Measurements from ENCODE around the gene MSI2.
"Not testable (repeated sequence)": the region's sequence is repeated elsewhere in the genome, so short reads cannot be mapped to it uniquely, and the experiment has no call there.

Gene MSI2

GRCh38 chr17:57620576-57620975, 364.3 kb downstream of the MSI2 start:
- Histone ChIP-seq H3K36me3 (ENCODE audit: control insufficient read depth, low read length) (peaks cover 54% of the 10 kb centered on the region), H4K20me1 (ENCODE audit: control insufficient read depth, insufficient read depth, low read depth, low read length) (no peaks in the 10 kb centered on the region), H3K79me2 (ENCODE audit: control insufficient read depth, low read length) (peaks cover 2% of the 10 kb centered on the region; the same call in 1 of the 2 replicates), H3K27me3 (ENCODE audit: control insufficient read depth, low read length) (no peaks in the 10 kb centered on the region), H3K9me2 (replicated peaks; ENCODE audit: control insufficient read depth, low read length) (no peaks in the 10 kb centered on the region), H3K4me2 (ENCODE audit: low read length) (no peak overlapping the region), H3F3A (ENCODE audit: control insufficient read depth, insufficient read depth) (peaks cover 25% of the 10 kb centered on the region), H3K4me3 (ENCODE audit: low read length) (no peak overlapping the region), H3K9me3 (ENCODE audit: control insufficient read depth, insufficient read depth, low read length) (peaks cover 4% of the 10 kb centered on the region; the same call in 1 of the 2 replicates), H3K27ac (ENCODE audit: low read depth, low read length) (no peak overlapping the region), H3K4me1 (ENCODE audit: control insufficient read depth, low read length) (peaks cover 67% of the 10 kb centered on the region)
- no peak for TF ChIP-seq EZH2phosphoT487 (IDR thresholded peaks at IDR 0.05; ENCODE audit: borderline replicate concordance, low read length)

GRCh38 chr17:57621791-57622190, 365.5 kb downstream of the MSI2 start:
- Histone ChIP-seq H3F3A (ENCODE audit: control insufficient read depth, insufficient read depth) (peaks cover 25% of the 10 kb centered on the region), H3K36me3 (ENCODE audit: control insufficient read depth, low read length) (peaks cover 46% of the 10 kb centered on the region), H3K27ac (ENCODE audit: low read depth, low read length) (peak overlapping the region; percentile 93), H3K4me3 (ENCODE audit: low read length) (peak overlapping the region; percentile 69), H3K4me1 (ENCODE audit: control insufficient read depth, low read length) (peaks cover 68% of the 10 kb centered on the region), H3K4me2 (ENCODE audit: low read length) (peak overlapping the region; percentile 87)
- not testable (repeated sequence) for H3K27me3 ChIP-seq (ENCODE audit: control insufficient read depth, low read length); H3K9me3 ChIP-seq (ENCODE audit: control insufficient read depth, insufficient read depth, low read length); H4K20me1 ChIP-seq (ENCODE audit: control insufficient read depth, insufficient read depth, low read depth, low read length); H3K79me2 ChIP-seq (ENCODE audit: control insufficient read depth, low read length); H3K9me2 ChIP-seq (replicated peaks; ENCODE audit: control insufficient read depth, low read length)

GRCh38 chr17:57622306-57622682, 366.0 kb downstream of the MSI2 start:
- Histone ChIP-seq H3K27ac (ENCODE audit: low read depth, low read length) (peak overlapping the region; percentile 93), H3K4me3 (ENCODE audit: low read length) (peak overlapping the region; percentile 69), H3K9me3 (ENCODE audit: control insufficient read depth, insufficient read depth, low read length) (no peaks in the 10 kb centered on the region), H3F3A (ENCODE audit: control insufficient read depth, insufficient read depth) (peaks cover 25% of the 10 kb centered on the region), H3K27me3 (ENCODE audit: control insufficient read depth, low read length) (no peaks in the 10 kb centered on the region), H3K9me2 (replicated peaks; ENCODE audit: control insufficient read depth, low read length) (no peaks in the 10 kb centered on the region), H3K36me3 (ENCODE audit: control insufficient read depth, low read length) (peaks cover 46% of the 10 kb centered on the region), H3K4me2 (ENCODE audit: low read length) (peak overlapping the region; percentile 87), H3K4me1 (ENCODE audit: control insufficient read depth, low read length) (peaks cover 73% of the 10 kb centered on the region), H4K20me1 (ENCODE audit: control insufficient read depth, insufficient read depth, low read depth, low read length) (no peaks in the 10 kb centered on the region), H3K79me2 (ENCODE audit: control insufficient read depth, low read length) (peaks cover 2% of the 10 kb centered on the region; the same call in 1 of the 2 replicates)
- TF ChIP-seq EZH2phosphoT487 (IDR thresholded peaks at IDR 0.05; ENCODE audit: borderline replicate concordance, low read length): no peak
- TF ChIP-seq, protein P1, sequence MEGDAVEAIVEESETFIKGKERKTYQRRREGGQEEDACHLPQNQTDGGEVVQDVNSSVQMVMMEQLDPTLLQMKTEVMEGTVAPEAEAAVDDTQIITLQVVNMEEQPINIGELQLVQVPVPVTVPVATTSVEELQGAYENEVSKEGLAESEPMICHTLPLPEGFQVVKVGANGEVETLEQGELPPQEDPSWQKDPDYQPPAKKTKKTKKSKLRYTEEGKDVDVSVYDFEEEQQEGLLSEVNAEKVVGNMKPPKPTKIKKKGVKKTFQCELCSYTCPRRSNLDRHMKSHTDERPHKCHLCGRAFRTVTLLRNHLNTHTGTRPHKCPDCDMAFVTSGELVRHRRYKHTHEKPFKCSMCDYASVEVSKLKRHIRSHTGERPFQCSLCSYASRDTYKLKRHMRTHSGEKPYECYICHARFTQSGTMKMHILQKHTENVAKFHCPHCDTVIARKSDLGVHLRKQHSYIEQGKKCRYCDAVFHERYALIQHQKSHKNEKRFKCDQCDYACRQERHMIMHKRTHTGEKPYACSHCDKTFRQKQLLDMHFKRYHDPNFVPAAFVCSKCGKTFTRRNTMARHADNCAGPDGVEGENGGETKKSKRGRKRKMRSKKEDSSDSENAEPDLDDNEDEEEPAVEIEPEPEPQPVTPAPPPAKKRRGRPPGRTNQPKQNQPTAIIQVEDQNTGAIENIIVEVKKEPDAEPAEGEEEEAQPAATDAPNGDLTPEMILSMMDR (IDR thresholded peaks at IDR 0.05; ENCODE audit: low read depth, low read length, poor library complexity, severe bottlenecking): no peak

DNA sequence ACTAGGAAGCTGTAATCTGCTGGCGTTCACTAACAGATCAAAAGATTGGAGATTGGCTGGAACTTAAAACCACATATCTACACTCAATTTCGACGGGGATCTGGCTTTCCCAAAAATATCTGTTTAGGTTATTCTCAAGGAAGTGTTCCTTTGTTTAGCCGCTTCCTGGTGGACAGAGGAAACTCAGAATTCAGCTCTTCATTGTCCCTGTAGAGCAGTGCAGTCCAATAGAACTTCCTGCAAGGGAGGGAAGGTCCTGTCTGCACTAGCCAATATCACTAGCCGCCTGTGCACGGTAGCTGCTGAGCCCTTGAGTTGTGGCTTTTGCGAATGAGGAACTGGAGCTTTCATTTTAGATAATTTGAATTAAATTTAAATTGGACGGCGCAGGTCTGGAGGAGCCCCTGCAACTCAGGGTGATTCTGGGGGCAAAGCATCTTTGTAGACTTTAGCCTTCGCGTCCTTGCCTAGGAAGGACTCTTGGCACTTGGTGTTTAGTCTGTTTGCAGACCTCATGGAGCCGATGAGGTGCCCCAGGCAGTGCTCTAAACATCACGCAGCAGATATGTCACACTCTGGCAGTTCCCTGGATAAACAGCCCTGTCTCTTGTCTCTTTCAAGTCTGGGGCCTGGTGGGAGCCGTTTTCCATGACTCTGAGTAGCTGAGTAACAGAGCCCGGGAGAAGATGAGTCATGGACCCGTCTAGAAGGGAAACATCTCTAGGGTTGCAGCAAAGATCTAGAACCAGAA, 366.5 kb downstream of the MSI2 start:
- H3K4me2 ChIP-seq (ENCODE audit: low read length): peak overlapping the region; percentile 87
- TF ChIP-seq EZH2phosphoT487 (IDR thresholded peaks at IDR 0.05; ENCODE audit: borderline replicate concordance, low read length): no peak
- TF ChIP-seq, protein P1 (IDR thresholded peaks at IDR 0.05; ENCODE audit: low read depth, low read length, poor library complexity, severe bottlenecking): no peak
- peaks cover 52% of the 10 kb centered on the region for H3K36me3 ChIP-seq (ENCODE audit: control insufficient read depth, low read length)
- H4K20me1 ChIP-seq (ENCODE audit: control insufficient read depth, insufficient read depth, low read depth, low read length): no peaks in the 10 kb centered on the region
- peak overlapping the region; percentile 69 for H3K4me3 ChIP-seq (ENCODE audit: low read length)
- H3K27ac ChIP-seq (ENCODE audit: low read depth, low read length): peak overlapping the region; percentile 93
- peaks cover 2% of the 10 kb centered on the region; the same call in 1 of the 2 replicates for H3K79me2 ChIP-seq (ENCODE audit: control insufficient read depth, low read length)
- H3K9me3 ChIP-seq (ENCODE audit: control insufficient read depth, insufficient read depth, low read length): no peaks in the 10 kb centered on the region
- H3K9me2 ChIP-seq (replicated peaks; ENCODE audit: control insufficient read depth, low read length): no peaks in the 10 kb centered on the region
- no peaks in the 10 kb centered on the region for H3K27me3 ChIP-seq (ENCODE audit: control insufficient read depth, low read length)
- H3F3A ChIP-seq (ENCODE audit: control insufficient read depth, insufficient read depth): peaks cover 25% of the 10 kb centered on the region
- peaks cover 79% of the 10 kb centered on the region for H3K4me1 ChIP-seq (ENCODE audit: control insufficient read depth, low read length)

All from DOHH2 (cell line).